ENCODE results near the gene ICOSLG. TPM values are rescaled to one million over a fixed set of nuclear protein-coding genes. Genes with fewer than 3 reads are reported as not detected.
"Not testable (repeated sequence)": the region's sequence is repeated elsewhere in the genome, so short reads cannot be mapped to it uniquely, and the experiment has no call there.

The ICOSLG gene
- total RNA-seq, 2 donors from 2014 or later = 5.3 to 5.8 TPM

DNA sequence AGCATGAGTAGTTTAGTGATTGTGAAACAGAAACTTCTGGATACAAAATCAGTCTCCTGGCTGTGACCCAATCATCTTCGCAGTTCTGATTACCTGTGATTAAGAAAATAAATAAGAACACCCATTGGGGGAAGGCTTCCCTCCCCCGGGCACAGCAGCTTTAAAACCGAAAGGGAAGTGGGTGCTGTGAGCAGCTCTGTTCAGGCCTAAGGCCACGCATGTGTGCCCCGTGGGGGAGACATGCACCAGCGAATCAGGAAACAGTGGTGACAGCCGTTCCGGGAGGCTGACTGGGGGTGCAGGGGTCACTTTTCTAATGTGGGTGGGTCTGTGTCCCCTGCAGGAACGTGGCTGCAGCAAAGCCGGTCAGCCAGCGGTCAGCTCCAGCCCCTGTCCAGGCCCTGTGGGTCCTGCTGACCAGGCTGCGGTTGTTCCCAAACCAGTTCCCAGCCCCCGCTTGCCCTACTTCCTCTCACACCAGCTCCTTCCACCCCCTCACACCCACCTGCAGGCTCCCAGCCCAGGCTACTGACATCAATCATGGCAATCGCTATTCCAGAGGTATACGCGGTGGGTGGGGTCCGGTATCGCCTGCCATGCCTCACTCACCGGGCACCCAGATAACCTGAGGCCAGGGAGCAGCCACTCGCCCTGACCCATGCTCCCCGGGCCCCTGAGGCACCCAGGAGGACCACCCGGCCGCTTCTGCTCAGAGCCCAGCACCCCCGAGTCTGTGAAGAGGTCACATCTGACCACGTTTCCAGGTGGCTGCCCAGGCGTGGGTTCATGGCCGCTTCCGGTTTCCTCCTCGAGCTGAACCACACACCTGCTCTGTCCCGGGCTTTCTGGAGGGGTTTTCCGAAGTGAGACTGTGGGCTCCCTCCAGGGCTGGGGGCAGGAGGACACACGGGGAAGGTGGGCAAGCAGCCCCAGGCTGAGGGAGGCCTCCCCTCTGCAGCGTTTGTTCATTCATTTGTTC is 33.8 kb downstream of the ICOSLG start:
- H3K9me3 ChIP-seq (ENCODE audit: control insufficient read depth, low read length); H3K9ac ChIP-seq (ENCODE audit: extremely low read depth, low read length, poor library complexity, severe bottlenecking); H3K4me1 ChIP-seq (ENCODE audit: control insufficient read depth, insufficient read depth, low read length); H3K4me3 ChIP-seq (ENCODE audit: low read length); H3K4me1 Mint-ChIP-seq; H3K36me3 ChIP-seq (ENCODE audit: control insufficient read depth, insufficient read depth, low read length); DNase-seq; H3K4me3 Mint-ChIP-seq; H3K27ac ChIP-seq (ENCODE audit: low read depth, low read length); H3K9me3 Mint-ChIP-seq; H3K27me3 ChIP-seq (ENCODE audit: control insufficient read depth, insufficient read depth, low read length, poor library complexity, severe bottlenecking); H3K27ac Mint-ChIP-seq; H3K36me3 Mint-ChIP-seq (ENCODE audit: low read depth); H3K27me3 Mint-ChIP-seq (ENCODE audit: insufficient read depth): not testable (repeated sequence)
- WGBS, 2 experiments (ENCODE audit: insufficient coverage in 1 of 2, insufficient read length in 1 of 2) = no CpG with 5 or more reads among the region's 33 CpGs

DNA sequence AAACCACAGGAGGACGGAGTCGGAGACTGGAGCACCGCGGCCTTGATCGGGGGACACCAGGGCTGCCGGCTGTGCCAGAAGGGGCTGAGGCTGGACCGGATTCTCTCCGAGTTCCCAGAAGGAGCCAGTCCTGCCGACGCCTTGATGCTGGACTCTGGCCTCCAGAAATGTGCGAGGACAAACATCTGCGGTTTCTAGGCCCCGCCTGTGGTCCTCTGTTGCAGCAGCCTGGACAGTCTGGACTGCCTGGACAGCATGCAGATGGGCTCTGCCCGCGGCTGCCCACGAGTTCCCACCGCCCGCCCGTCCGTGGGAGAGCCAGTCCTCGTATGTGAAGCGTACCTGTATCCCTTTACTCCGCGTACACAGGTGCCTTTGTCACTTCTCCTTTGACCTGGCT is 34.6 kb downstream of the ICOSLG start:
- not testable (repeated sequence) for H3K36me3 ChIP-seq (ENCODE audit: control insufficient read depth, insufficient read depth, low read length); H3K27me3 Mint-ChIP-seq (ENCODE audit: insufficient read depth); H3K9me3 Mint-ChIP-seq; H3K27ac Mint-ChIP-seq; H3K9ac ChIP-seq (ENCODE audit: extremely low read depth, low read length, poor library complexity, severe bottlenecking); H3K27me3 ChIP-seq (ENCODE audit: control insufficient read depth, insufficient read depth, low read length, poor library complexity, severe bottlenecking); H3K27ac ChIP-seq (ENCODE audit: low read depth, low read length); H3K4me1 ChIP-seq (ENCODE audit: control insufficient read depth, insufficient read depth, low read length); H3K4me3 Mint-ChIP-seq; H3K9me3 ChIP-seq (ENCODE audit: control insufficient read depth, low read length); H3K4me1 Mint-ChIP-seq; H3K36me3 Mint-ChIP-seq (ENCODE audit: low read depth); H3K4me3 ChIP-seq (ENCODE audit: low read length); DNase-seq
- no CpG with 5 or more reads among the region's 24 CpGs for WGBS, 2 experiments (ENCODE audit: insufficient coverage in 1 of 2, insufficient read length in 1 of 2)

- not testable (repeated sequence) for H3K27me3 Mint-ChIP-seq (ENCODE audit: insufficient read depth); H3K4me3 Mint-ChIP-seq; H3K27ac ChIP-seq (ENCODE audit: low read depth, low read length); H3K9ac ChIP-seq (ENCODE audit: extremely low read depth, low read length, poor library complexity, severe bottlenecking); DNase-seq; H3K36me3 ChIP-seq (ENCODE audit: control insufficient read depth, insufficient read depth, low read length); H3K4me1 Mint-ChIP-seq; H3K9me3 ChIP-seq (ENCODE audit: control insufficient read depth, low read length); H3K4me3 ChIP-seq (ENCODE audit: low read length); H3K27ac Mint-ChIP-seq; H3K36me3 Mint-ChIP-seq (ENCODE audit: low read depth); H3K9me3 Mint-ChIP-seq; H3K4me1 ChIP-seq (ENCODE audit: control insufficient read depth, insufficient read depth, low read length); H3K27me3 ChIP-seq (ENCODE audit: control insufficient read depth, insufficient read depth, low read length, poor library complexity, severe bottlenecking)
- no CpG with 5 or more reads among the region's 30 CpGs for WGBS, 2 experiments (ENCODE audit: insufficient coverage in 1 of 2, insufficient read length in 1 of 2)
Measured at GRCh38 chr21:44202590-44203299, 38.0 kb downstream of the ICOSLG start.

DNA sequence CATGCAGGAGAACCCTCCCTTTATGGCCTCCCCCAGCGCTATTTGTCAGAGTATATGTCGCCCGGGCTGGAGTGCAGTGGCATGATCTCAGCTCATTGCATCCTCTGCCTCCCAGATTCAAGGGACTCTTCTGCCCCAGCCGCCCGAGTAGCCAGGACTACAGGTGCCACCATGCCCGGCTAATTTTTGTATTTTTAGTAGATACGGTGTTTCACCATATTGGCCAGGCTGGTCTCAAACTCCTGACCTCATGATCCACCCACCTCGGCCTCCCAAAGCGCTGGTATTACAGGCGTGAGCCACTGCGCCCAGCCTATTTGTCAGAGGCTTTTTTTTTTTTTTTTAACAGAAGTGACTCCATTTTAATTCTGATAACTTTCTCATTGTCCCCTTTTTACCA is 40.7 kb downstream of the ICOSLG start:
- H3K4me1 ChIP-seq (ENCODE audit: control insufficient read depth, insufficient read depth, low read length); H3K4me3 Mint-ChIP-seq; H3K27ac ChIP-seq (ENCODE audit: low read depth, low read length); H3K4me3 ChIP-seq (ENCODE audit: low read length); H3K36me3 Mint-ChIP-seq (ENCODE audit: low read depth); H3K27me3 ChIP-seq (ENCODE audit: control insufficient read depth, insufficient read depth, low read length, poor library complexity, severe bottlenecking); H3K9me3 ChIP-seq (ENCODE audit: control insufficient read depth, low read length); H3K4me1 Mint-ChIP-seq; DNase-seq; H3K27me3 Mint-ChIP-seq (ENCODE audit: insufficient read depth); H3K9ac ChIP-seq (ENCODE audit: extremely low read depth, low read length, poor library complexity, severe bottlenecking); H3K9me3 Mint-ChIP-seq; H3K27ac Mint-ChIP-seq; H3K36me3 ChIP-seq (ENCODE audit: control insufficient read depth, insufficient read depth, low read length): not testable (repeated sequence)
- WGBS, 2 experiments (ENCODE audit: insufficient coverage in 1 of 2, insufficient read length in 1 of 2) = no CpG with 5 or more reads among the region's 11 CpGs

Measured in endodermal cell (in vitro differentiated cells).